Measurements from ENCODE around the gene SH3TC2. TPM values are rescaled to one million over a fixed set of nuclear protein-coding genes. Genes with fewer than 3 reads are reported as not detected.

SH3TC2 gene
- total RNA-seq, 1 donor from 2014 or later, result 1.4 TPM

- peaks cover 4% of the 10 kb centered on the region for H3K4me1 ChIP-seq
- H3K36me3 ChIP-seq, result no peaks in the 10 kb centered on the region
- no peak overlapping the region for H3K4me3 ChIP-seq
- ATAC-seq (no peak), DNase-seq (no peak)
- no peaks in the 10 kb centered on the region for H3K27me3 ChIP-seq
- H3K27ac ChIP-seq, result no peak overlapping the region
- H3K9me3 ChIP-seq, result no peaks in the 10 kb centered on the region
- intact Hi-C loops (cut with DNase I), result loop anchor here (10.0 kb wide), 1 partner anchor 304 kb away; no protein-coding TSS in a partner anchor
- no peak for TF ChIP-seq CTCF (IDR thresholded peaks at IDR 0.05)
Observed at GRCh38 chr5:149038336-149039080, 24.4 kb downstream of the SH3TC2 start.

GRCh38 chr5:149037817-149038216, 25.0 kb downstream of the SH3TC2 start:
- intact Hi-C loops (cut with DNase I), result loop anchor here (10.0 kb wide), 1 partner anchor 303 kb away; no protein-coding TSS in a partner anchor
- TF ChIP-seq CTCF (IDR thresholded peaks at IDR 0.05), result no peak
- peak; percentile 42 for ATAC-seq
- H3K4me1 ChIP-seq, result peaks cover 4% of the 10 kb centered on the region
- H3K4me3 ChIP-seq, result no peak overlapping the region
- no peaks in the 10 kb centered on the region for H3K9me3 ChIP-seq
- H3K27me3 ChIP-seq, result no peaks in the 10 kb centered on the region
- DNase-seq, result no peak
- no peak overlapping the region for H3K27ac ChIP-seq
- no peaks in the 10 kb centered on the region for H3K36me3 ChIP-seq

- no peak for DNase-seq
- H3K9me3 ChIP-seq, result no peaks in the 10 kb centered on the region
- H3K27ac ChIP-seq, result no peak overlapping the region
- H3K36me3 ChIP-seq, result no peaks in the 10 kb centered on the region
- peaks cover 4% of the 10 kb centered on the region for H3K4me1 ChIP-seq
- intact Hi-C loops (cut with DNase I), result loop anchor here (10.0 kb wide), 1 partner anchor 302 kb away; no protein-coding TSS in a partner anchor
- ATAC-seq, result no peak
- H3K4me3 ChIP-seq, result no peak overlapping the region
- H3K27me3 ChIP-seq, result no peaks in the 10 kb centered on the region
- TF ChIP-seq CTCF (IDR thresholded peaks at IDR 0.05), result no peak
Observed at GRCh38 chr5:149036970-149037369, 25.9 kb downstream of the SH3TC2 start.

- H3K9me3 ChIP-seq, result no peaks in the 10 kb centered on the region
- no peak for ATAC-seq
- no peaks in the 10 kb centered on the region for H3K36me3 ChIP-seq
- no peak for DNase-seq
- intact Hi-C loops (cut with DNase I), result loop anchor here (10.0 kb wide), 1 partner anchor 301 kb away; no protein-coding TSS in a partner anchor
- peaks cover 4% of the 10 kb centered on the region for H3K4me1 ChIP-seq
- no peak overlapping the region for H3K4me3 ChIP-seq
- TF ChIP-seq CTCF (IDR thresholded peaks at IDR 0.05), result no peak
- no peak overlapping the region for H3K27ac ChIP-seq
- no peaks in the 10 kb centered on the region for H3K27me3 ChIP-seq
Observed at GRCh38 chr5:149036168-149036567, 26.7 kb downstream of the SH3TC2 start.

GRCh38 chr5:149035372-149035790, 27.5 kb downstream of the SH3TC2 start:
- Histone ChIP-seq H3K4me1 (peaks cover 4% of the 10 kb centered on the region), H3K27me3 (no peaks in the 10 kb centered on the region), H3K27ac (no peak overlapping the region), H3K36me3 (no peaks in the 10 kb centered on the region), H3K4me3 (no peak overlapping the region), H3K9me3 (no peaks in the 10 kb centered on the region)
- peak; percentile 87 for TF ChIP-seq CTCF (IDR thresholded peaks at IDR 0.05)
- DNase-seq (peak; percentile 85), ATAC-seq (peak; percentile 94)
- intact Hi-C loops (cut with DNase I), result loop anchor here (10.0 kb wide), 1 partner anchor 301 kb away; no protein-coding TSS in a partner anchor

Measured in upper lobe of right lung (tissue), 1 donor.